Testis (tissue), 3 donors: ENCODE data around the gene ADAMTS8. TPM values are rescaled to one million over a fixed set of nuclear protein-coding genes. Genes with fewer than 3 reads are reported as not detected.

Experiments
- DNase-seq: peaks from one replicate; pipeline ENCODE4 v3.0.0-alpha.2; 2019
- H3K27ac ChIP-seq, 2 donors: fragments of 200-600 bp; sonication (generic); one replicate each; pipeline ENCODE4 v1.5.1; 2019
- H3K27me3 ChIP-seq: fragments of 200-600 bp; sonication (generic); one replicate; pipeline ENCODE4 v1.5.1; 2019
- H3K36me3 ChIP-seq: fragments of 200-600 bp; sonication (generic); one replicate; pipeline ENCODE4 v1.5.1; 2017; ENCODE audit warnings: low read depth; ENCODE audit errors: missing control alignments
- H3K4me1 ChIP-seq: fragments of 200-600 bp; sonication (generic); one replicate; pipeline ENCODE4 v1.5.1; 2019
- H3K4me3 ChIP-seq, 2 donors: fragments of 200-600 bp; sonication (generic); one replicate each; pipeline ENCODE4 v1.5.1; 2017 to 2019
- H3K9me3 ChIP-seq: fragments of 200-600 bp; sonication (generic); one replicate; pipeline ENCODE4 v1.5.1; 2017
- CTCF ChIP-seq, 3 experiments: fragments of 450-650 bp in 2 of 3; fragments of 200-600 bp in 1 of 3; sonication (generic) in 1 of 3; IDR thresholded peaks; one replicate each; pipeline ENCODE4 v1.5.1; 2016 to 2019; ENCODE audit warnings: antibody characterized with exemption in 3 of 3, mild to moderate bottlenecking in 2 of 3, moderate library complexity in 1 of 3
- POLR2A ChIP-seq: fragments of 450-650 bp; IDR thresholded peaks from one replicate; pipeline ENCODE4 v1.6.1; 2017; ENCODE audit warnings: antibody characterized with exemption, mild to moderate bottlenecking, moderate library complexity
- WGBS, 2 donors: methylation state at CpG; one replicate each; pipeline ENCODE4 v1.1.5; 2018; 5-methylcytosine and 5-hydroxymethylcytosine counted together
- intact Hi-C: fragments of 100-400 bp; cut with DNase I; formaldehyde crosslinking; loops from one replicate; pipeline ENCODE4 v1.15.1; 2023; ENCODE audit warnings: low total_unique reads
- polyA plus RNA-seq: library from polyadenylated mRNA; stranded (reverse); fragments of 350-450 nt; fragmentation: Illumina TruSeq; extraction: RNeasy Lipid Tissue Mini Kit (QIAGEN cat#74804); gene quantifications from one replicate; pipeline ENCODE4 v1.2.3, GENCODE V29; 2014; ENCODE audit warnings: low read depth, low replicate concordance; ENCODE audit not compliant: insufficient read depth
- total RNA-seq, 2 donors: library from RNA; depleted of rRNA; stranded (reverse); fragments of >200 nt; gene quantifications; one replicate each; pipeline ENCODE4 v1.2.3, GENCODE V29; 2016

Gene ADAMTS8
- total and polyA plus RNA-seq, 3 donors from 2014 or later = 0.39 to 1.2 (median 0.56) TPM

DNA sequence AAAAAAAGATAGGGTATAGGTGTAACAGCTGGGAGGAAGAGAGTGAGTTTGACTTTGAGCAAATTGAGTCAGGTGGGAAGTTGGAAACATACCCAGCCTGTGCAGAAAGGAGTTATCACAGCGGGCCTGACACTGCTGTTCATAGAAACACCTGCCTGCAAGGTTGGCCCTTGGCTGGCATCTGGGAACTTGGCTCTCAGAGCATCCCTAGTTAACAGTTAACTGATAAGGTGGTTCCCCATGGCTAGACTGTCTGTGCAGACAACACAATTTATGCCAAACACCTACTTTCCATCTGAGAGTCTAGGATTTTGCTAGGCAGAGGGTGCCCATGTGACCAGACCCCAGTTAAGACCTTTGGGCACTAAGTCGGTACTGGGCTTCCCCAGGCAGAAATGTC is 31.4 kb downstream of the ADAMTS8 start:
- no peak overlapping the region for H3K4me3 ChIP-seq
- H3K36me3 ChIP-seq = no peaks in the 10 kb centered on the region
- H3K4me1 ChIP-seq = no peaks in the 10 kb centered on the region
- no peak for DNase-seq
- TF ChIP-seq CTCF (IDR thresholded peaks at IDR 0.05) (no peak), POLR2A (no peak)
- no peaks in the 10 kb centered on the region for H3K9me3 ChIP-seq
- intact Hi-C loops = no loop called here
- WGBS, 2 donors = 91 to 100% methylated on average over 2 of the region's 2 CpGs
- H3K27me3 ChIP-seq = no peaks in the 10 kb centered on the region
- no peak overlapping the region for H3K27ac ChIP-seq

GRCh38 chr11:130394615-130395014 is 33.8 kb downstream of the ADAMTS8 start:
- H3K36me3 ChIP-seq = no peaks in the 10 kb centered on the region
- H3K9me3 ChIP-seq = no peaks in the 10 kb centered on the region
- H3K4me1 ChIP-seq = no peaks in the 10 kb centered on the region
- 70 to 80% methylated on average over 2 to 6 of the region's 6 CpGs for WGBS, 2 donors
- no peak overlapping the region for H3K27ac ChIP-seq
- TF ChIP-seq CTCF (IDR thresholded peaks at IDR 0.05) = no peak
- TF ChIP-seq POLR2A = no peak
- H3K4me3 ChIP-seq = no peak overlapping the region
- no peaks in the 10 kb centered on the region for H3K27me3 ChIP-seq
- no peak for DNase-seq
- intact Hi-C loops = no loop called here

GRCh38 chr11:130391711-130392110 is 36.7 kb downstream of the ADAMTS8 start:
- no peak overlapping the region for H3K4me3 ChIP-seq
- TF ChIP-seq POLR2A (no peak), CTCF (IDR thresholded peaks at IDR 0.05) (no peak)
- no peaks in the 10 kb centered on the region for H3K36me3 ChIP-seq
- 83% methylated on average over 8 of the region's 8 CpGs for WGBS, 2 donors
- intact Hi-C loops = no loop called here
- DNase-seq = no peak
- no peak overlapping the region for H3K27ac ChIP-seq
- H3K9me3 ChIP-seq = no peaks in the 10 kb centered on the region
- H3K4me1 ChIP-seq = no peaks in the 10 kb centered on the region
- H3K27me3 ChIP-seq = no peaks in the 10 kb centered on the region

- Histone ChIP-seq H3K27ac (no peak overlapping the region), H3K27me3 (no peaks in the 10 kb centered on the region), H3K9me3 (no peaks in the 10 kb centered on the region), H3K36me3 (no peaks in the 10 kb centered on the region), H3K4me3 (no peak overlapping the region), H3K4me1 (no peaks in the 10 kb centered on the region)
- 59 to 60% methylated on average over 12 of the region's 12 CpGs for WGBS, 2 donors
- no peak for TF ChIP-seq CTCF (IDR thresholded peaks at IDR 0.05)
- no peak for TF ChIP-seq POLR2A
- DNase-seq = peak; percentile 20
- intact Hi-C loops = no loop called here
Measured at GRCh38 chr11:130390071-130390758, 38.2 kb downstream of the ADAMTS8 start.

GRCh38 chr11:130389335-130389935 is 39.0 kb downstream of the ADAMTS8 start:
- WGBS, 2 donors = 66 to 72% methylated on average over 16 of the region's 16 CpGs
- intact Hi-C loops = no loop called here
- Histone ChIP-seq H3K27ac (no peak overlapping the region), H3K4me3 (no peak overlapping the region), H3K9me3 (no peaks in the 10 kb centered on the region), H3K4me1 (no peaks in the 10 kb centered on the region), H3K36me3 (no peaks in the 10 kb centered on the region), H3K27me3 (no peaks in the 10 kb centered on the region)
- TF ChIP-seq POLR2A (no peak), CTCF (IDR thresholded peaks at IDR 0.05) (no peak)
- DNase-seq = no peak
